A549 (cell line): ENCODE measurements around the gene MAP3K14. TPM values are rescaled to one million over a fixed set of nuclear protein-coding genes. Genes with fewer than 3 reads are reported as not detected.

Experiments used
- ATAC-seq, 2 experiments: fragments of 200-7000 bp in 1 of 2; fragments of >200 bp in 1 of 2; cut with Nextera tagmentation in 1 of 2; cut with Tn5 transposase in 1 of 2; 3 replicates each; pipeline versions ENCODE4 v1.8.0 to v1.9.1; 2018 to 2020; ENCODE audit warnings: mild to moderate bottlenecking in 1 of 2, moderate library complexity in 1 of 2
- CTCF ChIA-PET: fragments of 300-600 bp; sonication (Branson Sonifier 250); formaldehyde crosslinking; extraction: SDS; loops from one replicate; lab custom pipeline; 2021; ENCODE audit warnings: antibody characterized with exemption, inconsistent platforms; lab: Yijun Ruan, JAX
- POLR2A ChIA-PET: fragments of 350-600 bp; formaldehyde crosslinking; extraction: SDS; loops from one replicate; lab custom pipeline; 2021; ENCODE audit warnings: antibody characterized with exemption, inconsistent platforms; lab: Yijun Ruan, JAX
- DNase-seq, 2 experiments: peaks; one replicate each; pipeline versions ENCODE4 v3.0.0 to v3.0.0-alpha.2; 2011 to 2016; ENCODE audit warnings: low read depth in 1 of 2, low spot score in 1 of 2
- FAIRE-seq: peaks from 2 replicates; lab custom pipeline; 2011; peaks lifted over from hg19 to GRCh38; lab: Jason Lieb, UNC
- H3K27ac ChIP-seq, 2 experiments: fragments of >200 bp; sonication (Bioruptor Twin); formaldehyde crosslinking; 3 replicates each; pipeline ENCODE4 v1.5.1; 2016 to 2017
- H3K4me1 ChIP-seq: fragments of >200 bp; sonication (Bioruptor Twin); formaldehyde crosslinking; 3 replicates; pipeline ENCODE4 v1.6.1; 2016
- H3K4me2 ChIP-seq: fragments of >200 bp; sonication (Bioruptor Twin); formaldehyde crosslinking; 3 replicates; pipeline ENCODE4 v1.6.1; 2016
- H3K4me3 ChIP-seq: fragments of >200 bp; sonication (Bioruptor Twin); formaldehyde crosslinking; 3 replicates; pipeline ENCODE4 v1.5.1; 2016
- H3K9me3 ChIP-seq: fragments of >200 bp; sonication (Bioruptor Twin); formaldehyde crosslinking; 3 replicates; pipeline ENCODE4 v1.6.1; 2016
- BHLHE40 ChIP-seq: IDR thresholded peaks from 2 replicates; pipeline ENCODE4 v1.6.1; 2012; ENCODE audit warnings: low read depth, low read length, inconsistent platforms
- CEBPB ChIP-seq, 2 experiments: fragments of >200 bp in 1 of 2; sonication (Bioruptor Twin) in 1 of 2; formaldehyde crosslinking in 1 of 2; IDR thresholded peaks; 2 replicates each; pipeline ENCODE4 v1.6.1; 2012 to 2016
- CHD2 ChIP-seq: fragments of 150-350 bp; IDR thresholded peaks from 2 replicates; pipeline ENCODE4 v1.6.1; 2014; ENCODE audit warnings: low read length; ENCODE audit not compliant: partially characterized antibody
- EHMT2 ChIP-seq: fragments of 200-600 bp; sonication (generic); IDR thresholded peaks from 2 replicates; pipeline ENCODE4 v1.6.1; 2016; ENCODE audit warnings: antibody characterized with exemption, low read depth, mild to moderate bottlenecking, moderate library complexity
- EP300 ChIP-seq, 2 experiments: fragments of >200 bp; sonication (Bioruptor Twin); formaldehyde crosslinking; IDR thresholded peaks; 2 replicates in 1 of 2; 3 replicates in 1 of 2; pipeline ENCODE4 v1.6.1; 2016 to 2017
- GATA3 ChIP-seq: IDR thresholded peaks from 2 replicates; pipeline ENCODE4 v1.6.1; 2012; ENCODE audit warnings: borderline replicate concordance
- HMGXB4 ChIP-seq: fragments of 250-450 bp; sonication (Bioruptor Pico); IDR thresholded peaks from 2 replicates; pipeline ENCODE4 v1.5.0; 2021; ENCODE audit warnings: mild to moderate bottlenecking, moderate library complexity, borderline replicate concordance
- HOXA7 ChIP-seq: fragments of 250-450 bp; sonication (Bioruptor Pico); IDR thresholded peaks from 2 replicates; pipeline ENCODE4 v1.5.0; 2020; ENCODE audit warnings: mild to moderate bottlenecking, moderate library complexity
- MAFK ChIP-seq: fragments of 450-650 bp; IDR thresholded peaks from 2 replicates; pipeline ENCODE4 v1.6.1; 2014; ENCODE audit not compliant: partially characterized antibody
- MAX ChIP-seq: IDR thresholded peaks from 2 replicates; pipeline ENCODE4 v1.6.1; 2012
- NFE2L2 ChIP-seq: fragments of 150-350 bp; conservative IDR thresholded peaks from 2 replicates; pipeline ENCODE4 v1.6.1; 2014; ENCODE audit warnings: low read length
- NPAS2 ChIP-seq: fragments of 250-450 bp; sonication (Bioruptor Pico); IDR thresholded peaks from 2 replicates; pipeline ENCODE4 v1.8.0; 2022; ENCODE audit warnings: mild to moderate bottlenecking, moderate library complexity, borderline replicate concordance
- NR3C1 ChIP-seq: fragments of >200 bp; sonication (Bioruptor Twin); formaldehyde crosslinking; IDR thresholded peaks from 3 replicates; pipeline ENCODE4 v1.6.1; 2017
- PHF8 ChIP-seq: fragments of 200-600 bp; sonication (generic); IDR thresholded peaks from 2 replicates; pipeline ENCODE4 v1.6.1; 2016; ENCODE audit warnings: low read depth, mild to moderate bottlenecking, antibody characterized with exemption, moderate library complexity, borderline replicate concordance
- POLR2A ChIP-seq: IDR thresholded peaks from 2 replicates; pipeline ENCODE4 v1.6.1; 2012; ENCODE audit warnings: mild to moderate bottlenecking, low read length
- RFX5 ChIP-seq: fragments of 450-650 bp; IDR thresholded peaks from 2 replicates; pipeline ENCODE4 v1.7.1; 2014; ENCODE audit warnings: antibody characterized with exemption, mild to moderate bottlenecking, moderate library complexity
- RNF2 ChIP-seq: fragments of 200-600 bp; sonication (generic); IDR thresholded peaks from 2 replicates; pipeline ENCODE4 v1.6.1; 2016; ENCODE audit warnings: low read depth, mild to moderate bottlenecking, antibody characterized with exemption, moderate library complexity, borderline replicate concordance
- SMC3 ChIP-seq: fragments of >200 bp; sonication (Bioruptor Twin); formaldehyde crosslinking; IDR thresholded peaks from 3 replicates; pipeline ENCODE4 v1.6.1; 2018; ENCODE audit warnings: inconsistent platforms
- ZNF302 ChIP-seq: fragments of 250-450 bp; sonication (Bioruptor Pico); IDR thresholded peaks from 2 replicates; pipeline ENCODE4 v1.9.0; 2021; ENCODE audit warnings: inconsistent platforms, mild to moderate bottlenecking, moderate library complexity
- ZSCAN20 ChIP-seq: fragments of 250-450 bp; sonication (Bioruptor Pico); IDR thresholded peaks from 2 replicates; pipeline ENCODE4 v1.8.0; 2022; ENCODE audit warnings: mild to moderate bottlenecking, moderate library complexity
- WGBS: methylation state at CpG from one replicate; pipeline ENCODE4 v1.1.6; 2017; ENCODE audit errors: missing lambda C conversion rate; 5-methylcytosine and 5-hydroxymethylcytosine counted together
- polyA plus RNA-seq, 4 experiments: library from polyadenylated mRNA; depleted of rRNA in 3 of 4; stranded (reverse); fragments of >200 nt; fragmentation: RNase III in 1 of 4; extraction: RNeasy Plus Mini Kit Qiagen cat#74134 plus additional on column Dnase treatment in 1 of 4; gene quantifications; 2 replicates in 3 of 4; 3 replicates in 1 of 4; pipeline ENCODE4 v1.2.3, GENCODE V29; 2011 to 2017

Gene MAP3K14
- polyA plus RNA-seq, 2 of the 4 experiments (the other 2 are of a cell fraction) = 9.1 to 34.5 TPM

GRCh38 chr17:45347444-45347843 is 30.6 kb upstream of the MAP3K14 start:
- Histone ChIP-seq H3K9me3 (peaks cover 17% of the 10 kb centered on the region; the same call in 2 of the 3 replicates), H3K27ac (no peak overlapping the region), H3K4me1 (peaks cover 12% of the 10 kb centered on the region)
- DNase-seq (no peak), ATAC-seq (no peak), FAIRE-seq (no peak)
- WGBS = 95% methylated on average over 6 of the region's 6 CpGs
- ChIA-PET CTCF (interaction anchor here (1.2 to 3.1 kb wide), 8 partner anchors 8 to 70 kb away, joined by 3 to 14 read pairs (median 5); partner anchors contain the start of gene MAP3K14), POLR2A (no interaction called here)
- TF ChIP-seq RNF2 = no peak
- no peak for TF ChIP-seq NR3C1
- TF ChIP-seq EP300 (IDR thresholded peaks at IDR 0.05) = no peak
- no peak for TF ChIP-seq EHMT2
- no peak for TF ChIP-seq ZNF302 (CRISPR knock-in tag)
- no peak for TF ChIP-seq MAFK
- no peak for TF ChIP-seq RFX5
- no peak for TF ChIP-seq MAX
- TF ChIP-seq CHD2 = no peak
- no peak for TF ChIP-seq POLR2A
- no peak for TF ChIP-seq SMC3
- TF ChIP-seq NFE2L2 = no peak
- no peak for TF ChIP-seq HOXA7
- TF ChIP-seq, all 56 proteins: peak for 0
- Histone ChIP-seq H3K4me2 (no peak overlapping the region), H3K4me3 (no peak overlapping the region)

GRCh38 chr17:45346216-45347015 is 29.6 kb upstream of the MAP3K14 start:
- POLR2A ChIA-PET = interaction anchor here (1.1 kb wide), 1 partner anchor 29 kb away, joined by 4 read pairs; the partner anchor contains the start of gene MAP3K14
- CTCF ChIA-PET = interaction anchor here (0.6 to 3.1 kb wide), 11 partner anchors 9 to 148 kb away, joined by 3 to 14 read pairs (median 4); partner anchors contain the start of gene MAP3K14

GRCh38 chr17:45345554-45346215 is 28.9 kb upstream of the MAP3K14 start:
- Histone ChIP-seq H3K4me1 (peaks cover 29% of the 10 kb centered on the region), H3K4me2 (0 out of 3 replicates have a peak overlapping the region, but pooled peaks have one; percentile 2), H3K27ac (peak overlapping the region in 1 of 2 experiments; percentile 51; a peak in 3 of 6 replicates), H3K4me3 (no peak overlapping the region), H3K9me3 (no peaks in the 10 kb centered on the region)
- DNase-seq (peak in 1 of 2 experiments; percentile 63), ATAC-seq (no peak), FAIRE-seq (no peak)
- no peak for TF ChIP-seq MAX
- peak; percentile 58; the same call in 1 of the 2 replicates for TF ChIP-seq GATA3
- TF ChIP-seq NPAS2 (CRISPR knock-in tag) = no peak
- peak in 1 of 2 experiments; percentile 39; a peak in 1 of 4 replicates for TF ChIP-seq CEBPB (IDR thresholded peaks at IDR 0.05)
- no peak for TF ChIP-seq HOXA7
- TF ChIP-seq HMGXB4 = no peak
- no peak for TF ChIP-seq ZSCAN20 (CRISPR knock-in tag)
- POLR2A ChIA-PET = interaction anchor here (0.9 to 1.1 kb wide), 2 partner anchors 26 to 29 kb away, joined by 3 to 4 read pairs; partner anchors contain the start of gene MAP3K14
- 22% methylated on average over 3 of the region's 3 CpGs for WGBS
- CTCF ChIA-PET = interaction anchor here (0.8 to 3.1 kb wide), 8 partner anchors 9 to 147 kb away, joined by 3 to 14 read pairs (median 4); partner anchors contain the start of gene MAP3K14

More at GRCh38 chr17:45346216-45347015, 29.6 kb upstream of the MAP3K14 start:
- FAIRE-seq (no peak), ATAC-seq (no peak), DNase-seq (no peak)
- H3K9me3 ChIP-seq = peaks cover 7% of the 10 kb centered on the region; the same call in 2 of the 3 replicates
- H3K4me2 ChIP-seq = no peak overlapping the region
- peaks cover 22% of the 10 kb centered on the region for H3K4me1 ChIP-seq
- peak overlapping the region in 1 of 2 experiments; percentile 51; a peak in 3 of 6 replicates for H3K27ac ChIP-seq
- H3K4me3 ChIP-seq = no peak overlapping the region
- TF ChIP-seq PHF8 (no peak), BHLHE40 (no peak)
- WGBS = 91% methylated on average over 13 of the region's 13 CpGs
